HG03442 (cell line): ENCODE results near the gene RPL5.
"Not testable (repeated sequence)": the region's sequence is repeated elsewhere in the genome, so short reads cannot be mapped to it uniquely, and the experiment has no call there.

Experiments
- ATAC-seq: cut with Tn5 transposase; IDR thresholded peaks from one replicate; pipeline ENCODE4 v1.9.1; 2021; ENCODE audit warnings: mild to moderate bottlenecking, moderate library complexity; ENCODE audit not compliant: unreplicated experiment

RPL5 gene

GRCh38 chr1:92831762-92832536 is at the start of gene RPL5:
RPL5 (plus strand) TSS chr1:92832040; CDS start chr1:92832115, 75 bp downstream.
- ATAC-seq: peak; percentile 91

GRCh38 chr1:92783550-92783949 is 48.3 kb upstream of the RPL5 start:
- not testable (repeated sequence) for ATAC-seq

GRCh38 chr1:92784021-92784638 is 47.7 kb upstream of the RPL5 start:
- no peak for ATAC-seq

- ATAC-seq: peak; percentile 93
Observed at GRCh38 chr1:92784639-92785500, 47.0 kb upstream of the RPL5 start, which contains the start of gene EVI5. EVI5 (minus strand) TSS chr1:92785108; CDS start chr1:92736546, 48,562 bp downstream.

GRCh38 chr1:92786111-92786901 is 45.5 kb upstream of the RPL5 start:
- no peak for ATAC-seq

- no peak for ATAC-seq
Observed at GRCh38 chr1:92790081-92790480, 41.8 kb upstream of the RPL5 start.

GRCh38 chr1:92790867-92791266 is 41.0 kb upstream of the RPL5 start:
- ATAC-seq: no peak

GRCh38 chr1:92791487-92792066 is 40.3 kb upstream of the RPL5 start:
- ATAC-seq: no peak

- ATAC-seq: no peak
Observed at GRCh38 chr1:92792340-92792782, 39.5 kb upstream of the RPL5 start.

GRCh38 chr1:92795166-92795565 is 36.7 kb upstream of the RPL5 start:
- no peak for ATAC-seq

- no peak for ATAC-seq
Observed at GRCh38 chr1:92797297-92797696, 34.5 kb upstream of the RPL5 start.

- ATAC-seq: no peak
Observed at GRCh38 chr1:92797961-92798360, 33.9 kb upstream of the RPL5 start.

- ATAC-seq: no peak
Observed at GRCh38 chr1:92803140-92803887, 28.5 kb upstream of the RPL5 start.

GRCh38 chr1:92804721-92805201 is 27.1 kb upstream of the RPL5 start:
- peak; percentile 67 for ATAC-seq

GRCh38 chr1:92805216-92805615 is 26.6 kb upstream of the RPL5 start:
- no peak for ATAC-seq

- ATAC-seq: no peak
Observed at GRCh38 chr1:92808381-92808780, 23.5 kb upstream of the RPL5 start.

GRCh38 chr1:92816732-92817131 is 15.1 kb upstream of the RPL5 start:
- no peak for ATAC-seq

GRCh38 chr1:92817137-92817697 is 14.6 kb upstream of the RPL5 start:
- no peak for ATAC-seq
